Left ventricle myocardium inferior (tissue), 1 donor: ENCODE data around the gene SLC15A1. TPM values are rescaled to one million over a fixed set of nuclear protein-coding genes. Genes with fewer than 3 reads are reported as not detected.

Experiments
- DNase-seq: peaks from one replicate; pipeline ENCODE4 v3.0.0-alpha.2; 2020
- H3K27ac ChIP-seq: fragments of 200-600 bp; replicated peaks from 2 replicates; pipeline ENCODE4 v1.8.0; 2021
- H3K27me3 ChIP-seq: fragments of 200-600 bp; 2 replicates; pipeline ENCODE4 v1.8.0; 2021; ENCODE audit warnings: low read depth
- H3K36me3 ChIP-seq: fragments of 200-600 bp; 2 replicates; pipeline ENCODE4 v1.8.0; 2021
- H3K4me1 ChIP-seq: fragments of 200-600 bp; 2 replicates; pipeline ENCODE4 v1.8.0; 2021
- H3K4me3 ChIP-seq: fragments of 200-600 bp; 2 replicates; pipeline ENCODE4 v1.8.0; 2021; ENCODE audit warnings: mild to moderate bottlenecking, moderate library complexity
- H3K9me3 ChIP-seq: fragments of 200-600 bp; replicated peaks from 2 replicates; pipeline ENCODE4 v1.8.0; 2021
- CTCF ChIP-seq: fragments of 200-600 bp; IDR thresholded peaks from 2 replicates; pipeline ENCODE4 v1.8.0; 2021; ENCODE audit warnings: antibody characterized with exemption, mild to moderate bottlenecking, borderline replicate concordance
- intact Hi-C: fragments of 100-400 bp; cut with micrococcal nuclease; formaldehyde crosslinking; loops from one replicate; pipeline ENCODE4 v1.11.0; 2022
- long read RNA-seq: library from polyadenylated mRNA; unstranded; transcript quantifications from one replicate; pipeline ENCODE4 v2.0.0, GENCODE V29; 2021
- total RNA-seq: library from RNA; stranded (reverse); fragmentation: NEBNext Ultra II Directional; extraction: Animal tissue kit (Norgen Biotek cat#: 25700); gene quantifications from one replicate; pipeline ENCODE4 v1.2.1, GENCODE V29; 2021
- donor health status: DM: no; HTN: yes; CAD: no; lungs with severe emphysema.

Gene SLC15A1
- total RNA-seq, result not detected
- long read RNA-seq, result 0 reads

- Histone ChIP-seq H3K27me3 (peaks cover 79% of the 10 kb centered on the region), H3K4me1 (peaks cover 14% of the 10 kb centered on the region), H3K36me3 (no peaks in the 10 kb centered on the region), H3K9me3 (no peaks in the 10 kb centered on the region), H3K4me3 (peak within 1 kb of the TSS; percentile 58), H3K27ac (no peak within 1 kb of the TSS)
- no peak for DNase-seq
- intact Hi-C loops, result no loop called here
- no peak for TF ChIP-seq CTCF
These were observed at the start of gene SLC15A1 for GRCh38 chr13:98752467-98753290. Gene SLC15A1 (minus strand): TSS chr13:98752672. CDS start chr13:98752598, 74 bp downstream.

GRCh38 chr13:98801626-98802418 is 49.4 kb upstream of the SLC15A1 start:
- Histone ChIP-seq H3K4me3 (no peak overlapping the region), H3K36me3 (peaks cover 73% of the 10 kb centered on the region), H3K27ac (no peak overlapping the region), H3K27me3 (no peaks in the 10 kb centered on the region), H3K4me1 (peaks cover 21% of the 10 kb centered on the region), H3K9me3 (no peaks in the 10 kb centered on the region)
- no peak for DNase-seq
- TF ChIP-seq CTCF, result no peak
- intact Hi-C loops, result no loop called here

- Histone ChIP-seq H3K9me3 (no peaks in the 10 kb centered on the region), H3K4me1 (peaks cover 21% of the 10 kb centered on the region), H3K27ac (no peak overlapping the region), H3K4me3 (no peak overlapping the region), H3K36me3 (peaks cover 72% of the 10 kb centered on the region), H3K27me3 (no peaks in the 10 kb centered on the region)
- TF ChIP-seq CTCF, result no peak
- no peak for DNase-seq
- intact Hi-C loops, result no loop called here
These were observed 47.6 kb upstream of the SLC15A1 start for GRCh38 chr13:98800078-98800477.

GRCh38 chr13:98798849-98799645 is 46.6 kb upstream of the SLC15A1 start:
- Histone ChIP-seq H3K4me1 (peaks cover 21% of the 10 kb centered on the region), H3K27me3 (no peaks in the 10 kb centered on the region), H3K36me3 (peaks cover 72% of the 10 kb centered on the region), H3K27ac (no peak overlapping the region), H3K4me3 (no peak overlapping the region), H3K9me3 (no peaks in the 10 kb centered on the region)
- no peak for DNase-seq
- no peak for TF ChIP-seq CTCF
- intact Hi-C loops, result no loop called here

- H3K36me3 ChIP-seq, result peaks cover 72% of the 10 kb centered on the region
- intact Hi-C loops, result no loop called here
- H3K4me1 ChIP-seq, result peaks cover 9% of the 10 kb centered on the region
- no peak for TF ChIP-seq CTCF
- no peak overlapping the region for H3K4me3 ChIP-seq
- no peak for DNase-seq
- no peaks in the 10 kb centered on the region for H3K9me3 ChIP-seq
- H3K27me3 ChIP-seq, result no peaks in the 10 kb centered on the region
- H3K27ac ChIP-seq, result no peak overlapping the region
These were observed 45.0 kb upstream of the SLC15A1 start for GRCh38 chr13:98797456-98797855.
